BLaER1 treated with 17β-estradiol and CSF1 and Interleukin-3, amounts not matched to agents 10 nM and 100 nM (cell line): ENCODE measurements around the gene FBXO36.

Experiments
- H3K27ac ChIP-seq, 11 experiments: shearing (Covaris generic); formaldehyde crosslinking; 2 replicates each; pipeline ENCODE4 v1.8.1; 2022
- H3K27me3 ChIP-seq, 11 experiments: shearing (Covaris generic); formaldehyde crosslinking; 2 replicates each; pipeline ENCODE4 v1.8.1; 2022
- H3K36me3 ChIP-seq, 11 experiments: shearing (Covaris generic); formaldehyde crosslinking; 2 replicates each; pipeline ENCODE4 v1.8.1; 2022
- H3K4me1 ChIP-seq, 10 experiments: shearing (Covaris generic); formaldehyde crosslinking; 2 replicates each; pipeline ENCODE4 v1.8.1; 2022
- H3K4me2 ChIP-seq, 11 experiments: shearing (Covaris generic); formaldehyde crosslinking; 2 replicates each; pipeline ENCODE4 v1.8.1; 2022
- H3K4me3 ChIP-seq, 10 experiments: shearing (Covaris generic); formaldehyde crosslinking; 2 replicates each; pipeline ENCODE4 v1.8.1; 2022
- H3K9ac ChIP-seq, 11 experiments: shearing (Covaris generic); formaldehyde crosslinking; 2 replicates each; pipeline ENCODE4 v1.8.1; 2022
- H3K9me3 ChIP-seq, 11 experiments: shearing (Covaris generic); formaldehyde crosslinking; replicated peaks in 1 of 11; 2 replicates each; pipeline ENCODE4 v1.8.1; 2022
- H4K20me1 ChIP-seq, 11 experiments: shearing (Covaris generic); formaldehyde crosslinking; 2 replicates each; pipeline ENCODE4 v1.8.1; 2022
- Cebpa-rat ChIP-seq, 11 experiments: shearing (Covaris generic); IDR thresholded peaks; 2 replicates each; pipeline ENCODE4 v1.8.1; 2022

FBXO36 gene

DNA sequence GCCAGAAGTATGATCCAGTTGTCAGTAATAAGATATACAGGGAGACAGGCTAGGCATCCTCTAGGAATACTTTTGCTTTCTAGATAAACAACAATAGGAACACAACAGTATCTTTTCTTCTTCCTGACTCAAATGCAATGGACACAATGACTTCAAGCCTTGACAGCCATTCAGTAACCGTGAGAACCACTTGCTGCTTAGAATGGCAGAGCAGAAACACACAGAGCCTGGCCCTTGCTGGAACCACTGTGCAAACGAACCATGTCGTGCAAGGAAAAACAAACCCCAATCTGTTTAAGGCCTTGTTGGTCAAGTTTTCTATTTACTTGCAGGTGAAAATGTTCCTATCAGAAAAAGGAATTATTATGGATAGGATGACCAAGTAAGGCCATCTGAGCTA lies 19.3 kb upstream of the FBXO36 start:
- no peak overlapping the region for H3K4me2 ChIP-seq
- no peak overlapping the region for H3K9ac ChIP-seq
- peaks cover 80 to 100% (median 95%) of the 10 kb centered on the region in 11 experiments for H3K36me3 ChIP-seq
- no peaks in the 10 kb centered on the region for H3K27me3 ChIP-seq
- H3K4me1 ChIP-seq: peaks cover 0 to 20% (median 0%) of the 10 kb centered on the region in 10 experiments; a peak in 4 of 20 replicates
- no peaks in the 10 kb centered on the region for H3K9me3 ChIP-seq
- no peak for TF ChIP-seq Cebpa-rat (IDR thresholded peaks at IDR 0.05)
- no peak overlapping the region for H3K4me3 ChIP-seq
- H4K20me1 ChIP-seq: peaks cover 98 to 100% (median 100%) of the 10 kb centered on the region in 11 experiments
- no peak overlapping the region for H3K27ac ChIP-seq

- no peak for TF ChIP-seq Cebpa-rat (IDR thresholded peaks at IDR 0.05)
- H3K27me3 ChIP-seq: no peaks in the 10 kb centered on the region
- no peak overlapping the region for H3K4me2 ChIP-seq
- H4K20me1 ChIP-seq: peaks cover 98 to 100% (median 100%) of the 10 kb centered on the region in 11 experiments
- no peaks in the 10 kb centered on the region for H3K9me3 ChIP-seq
- H3K4me3 ChIP-seq: no peak overlapping the region
- no peak overlapping the region for H3K27ac ChIP-seq
- peaks cover 80 to 97% (median 92%) of the 10 kb centered on the region in 11 experiments for H3K36me3 ChIP-seq
- no peak overlapping the region for H3K9ac ChIP-seq
- H3K4me1 ChIP-seq: peaks cover 2 to 30% (median 3%) of the 10 kb centered on the region in 10 experiments; a peak in 17 of 20 replicates
Observed at GRCh38 chr2:229905601-229906000, 16.7 kb upstream of the FBXO36 start.

- TF ChIP-seq Cebpa-rat (IDR thresholded peaks at IDR 0.05): no peak
- Histone ChIP-seq H3K27me3 (no peaks in the 10 kb centered on the region), H4K20me1 (peaks cover 86 to 100% (median 100%) of the 10 kb centered on the region in 11 experiments), H3K9me3 (no peaks in the 10 kb centered on the region), H3K9ac (peak overlapping the region in 2 of 11 experiments; percentile 32 to 39; a peak in 2 of 22 replicates), H3K4me2 (peak overlapping the region in 3 of 11 experiments; percentile 18 to 47 (median 44); a peak in 4 of 22 replicates), H3K36me3 (peaks cover 47 to 78% (median 59%) of the 10 kb centered on the region in 11 experiments), H3K4me1 (peaks cover 22 to 55% (median 38%) of the 10 kb centered on the region in 10 experiments), H3K4me3 (no peak overlapping the region), H3K27ac (no peak overlapping the region)
Observed at GRCh38 chr2:229909090-229909489, 13.2 kb upstream of the FBXO36 start.

- no peak for TF ChIP-seq Cebpa-rat (IDR thresholded peaks at IDR 0.05)
- Histone ChIP-seq H3K36me3 (peaks cover 44 to 73% (median 49%) of the 10 kb centered on the region in 11 experiments), H3K4me2 (peak overlapping the region in 8 of 11 experiments; percentile 1 to 90 (median 41); a peak in 9 of 22 replicates), H3K9ac (0 out of 22 replicates have a peak overlapping the region, but pooled peaks of 1 of the 11 experiments have one; percentile 7), H3K9me3 (no peaks in the 10 kb centered on the region), H4K20me1 (peaks cover 82 to 100% (median 100%) of the 10 kb centered on the region in 11 experiments), H3K4me3 (no peak overlapping the region), H3K4me1 (peaks cover 34 to 67% (median 50%) of the 10 kb centered on the region in 10 experiments), H3K27me3 (no peaks in the 10 kb centered on the region), H3K27ac (no peak overlapping the region)
Observed at GRCh38 chr2:229910147-229910831, 12.0 kb upstream of the FBXO36 start.

DNA sequence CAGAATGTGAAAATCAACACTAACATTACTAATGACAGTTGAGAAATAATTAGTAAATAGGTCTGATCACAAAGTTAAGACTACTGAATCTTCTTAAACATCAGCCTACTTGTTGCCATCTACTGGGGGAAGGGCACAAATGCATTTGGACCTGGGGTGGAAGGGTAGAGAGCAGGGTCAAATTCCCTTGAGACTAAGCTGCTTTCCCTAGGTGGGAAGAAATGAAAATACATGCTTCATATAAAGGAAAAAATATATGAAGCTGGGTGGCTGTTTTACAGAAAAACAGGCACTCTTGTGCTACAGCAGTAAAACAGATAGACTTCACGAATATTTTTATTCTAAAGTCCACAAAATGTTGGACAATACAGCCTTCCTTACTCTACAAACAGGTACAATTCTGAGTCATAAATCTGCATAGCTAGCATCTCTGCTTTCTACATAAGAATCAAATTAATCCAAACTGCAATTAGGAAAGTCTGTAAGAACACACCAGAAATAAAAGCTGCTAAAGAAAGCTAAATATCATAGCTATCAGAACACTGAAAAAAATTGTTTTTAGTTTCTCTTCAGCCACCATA lies 11.4 kb upstream of the FBXO36 start:
- no peak for TF ChIP-seq Cebpa-rat (IDR thresholded peaks at IDR 0.05)
- H3K4me2 ChIP-seq: peak overlapping the region; percentile 1 to 90 (median 28); a peak in 14 of 22 replicates
- H3K4me3 ChIP-seq: no peak overlapping the region
- H4K20me1 ChIP-seq: peaks cover 80 to 100% (median 100%) of the 10 kb centered on the region in 11 experiments
- peaks cover 38 to 73% (median 47%) of the 10 kb centered on the region in 11 experiments for H3K36me3 ChIP-seq
- no peaks in the 10 kb centered on the region for H3K9me3 ChIP-seq
- H3K27ac ChIP-seq: no peak overlapping the region
- H3K9ac ChIP-seq: 0 out of 22 replicates have a peak overlapping the region, but pooled peaks of 1 of the 11 experiments have one; percentile 7
- H3K27me3 ChIP-seq: no peaks in the 10 kb centered on the region
- H3K4me1 ChIP-seq: peaks cover 38 to 73% (median 56%) of the 10 kb centered on the region in 10 experiments

DNA sequence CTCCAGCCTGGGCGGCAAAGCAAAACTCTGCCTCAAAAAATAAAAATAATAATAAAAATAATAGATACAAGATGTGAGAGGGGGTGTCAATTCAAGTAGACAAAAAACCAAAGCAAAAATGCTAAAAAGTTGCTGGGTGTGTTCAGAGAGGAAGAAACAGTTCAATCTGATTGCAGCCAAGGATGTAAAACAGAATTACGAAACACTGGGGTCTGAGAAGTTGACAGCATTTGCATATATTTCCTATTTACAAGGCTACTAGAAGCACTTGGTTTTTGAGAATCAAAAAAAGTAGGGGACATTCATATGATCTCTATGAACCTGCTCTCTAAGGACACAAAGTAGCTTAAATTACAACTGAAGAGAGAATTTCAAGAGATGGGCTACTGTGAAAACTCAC lies 8.1 kb upstream of the FBXO36 start:
- peak overlapping the region; percentile 37 to 93 (median 88) for H3K4me2 ChIP-seq
- H3K9ac ChIP-seq: peak overlapping the region; percentile 36 to 69 (median 61); a peak in 21 of 22 replicates
- H3K9me3 ChIP-seq: no peaks in the 10 kb centered on the region
- H3K4me3 ChIP-seq: peak overlapping the region in 9 of 10 experiments; percentile 8 to 57 (median 46); a peak in 14 of 20 replicates
- peaks cover 28 to 72% (median 43%) of the 10 kb centered on the region in 11 experiments for H3K36me3 ChIP-seq
- H3K4me1 ChIP-seq: peaks cover 42 to 100% (median 72%) of the 10 kb centered on the region in 10 experiments
- H3K27me3 ChIP-seq: no peaks in the 10 kb centered on the region
- peak overlapping the region in 10 of 11 experiments; percentile 53 to 78 (median 66); a peak in 20 of 22 replicates for H3K27ac ChIP-seq
- H4K20me1 ChIP-seq: peaks cover 78 to 100% (median 100%) of the 10 kb centered on the region in 11 experiments
- peak in 6 of 11 experiments; percentile 15 to 73 (median 33); a peak in 7 of 22 replicates for TF ChIP-seq Cebpa-rat (IDR thresholded peaks at IDR 0.05)

DNA sequence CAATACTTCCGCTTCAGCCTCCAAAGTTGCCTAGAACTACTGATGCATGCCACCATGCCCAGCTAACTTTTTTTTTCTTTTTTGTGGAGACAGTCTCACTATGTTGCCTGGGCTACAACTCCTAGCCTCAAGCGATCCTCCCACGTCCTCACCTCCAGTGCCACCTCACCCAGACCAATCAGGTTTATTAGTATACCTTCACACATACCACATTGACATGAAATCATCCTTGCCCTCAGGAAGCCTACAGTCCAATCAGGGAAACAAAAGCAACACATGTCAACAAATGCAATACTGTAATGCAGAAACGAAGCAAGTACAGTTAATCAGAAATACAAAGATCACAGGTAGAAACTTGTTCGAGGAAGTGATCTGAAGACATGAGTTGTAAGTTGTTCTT lies 4.5 kb upstream of the FBXO36 start:
- Histone ChIP-seq H3K27ac (no peak overlapping the region), H3K27me3 (no peaks in the 10 kb centered on the region), H3K4me1 (peaks cover 32 to 71% (median 56%) of the 10 kb centered on the region in 10 experiments), H3K4me2 (peak overlapping the region in 6 of 11 experiments; percentile 1 to 94 (median 62); a peak in 7 of 22 replicates), H4K20me1 (peaks cover 61 to 86% (median 81%) of the 10 kb centered on the region in 11 experiments), H3K36me3 (peaks cover 20 to 64% (median 36%) of the 10 kb centered on the region in 11 experiments; a peak in 21 of 22 replicates), H3K4me3 (no peak overlapping the region), H3K9me3 (no peaks in the 10 kb centered on the region), H3K9ac (no peak overlapping the region)
- TF ChIP-seq Cebpa-rat (IDR thresholded peaks at IDR 0.05): no peak

- Histone ChIP-seq H3K4me2 (peak overlapping the region; percentile 83 to 98 (median 93)), H4K20me1 (peaks cover 47 to 63% (median 58%) of the 10 kb centered on the region in 11 experiments), H3K27me3 (no peaks in the 10 kb centered on the region), H3K9ac (peak overlapping the region; percentile 89 to 100 (median 96)), H3K9me3 (no peaks in the 10 kb centered on the region), H3K27ac (peak overlapping the region; percentile 87 to 99 (median 97)), H3K4me1 (peaks cover 31 to 68% (median 53%) of the 10 kb centered on the region in 10 experiments), H3K36me3 (peaks cover 20 to 46% (median 36%) of the 10 kb centered on the region in 11 experiments; a peak in 21 of 22 replicates), H3K4me3 (peak overlapping the region; percentile 75 to 99 (median 94))
- TF ChIP-seq Cebpa-rat (IDR thresholded peaks at IDR 0.05): no peak
Observed at GRCh38 chr2:229920011-229920641, 2.2 kb upstream of the FBXO36 start.
